Measurements from ENCODE around the gene PDE7B.

Gene PDE7B

GRCh38 chr6:135922746-135923145, 71.2 kb downstream of the PDE7B start:
- in situ Hi-C loops (cut with MboI; ENCODE audit: low sequenced_read_pairs): no loop called here

- in situ Hi-C loops (cut with MboI; ENCODE audit: low sequenced_read_pairs): no loop called here
These were observed 81.2 kb downstream of the PDE7B start for GRCh38 chr6:135932651-135933050.

GRCh38 chr6:135935941-135936601, 84.6 kb downstream of the PDE7B start:
- in situ Hi-C loops (cut with MboI; ENCODE audit: low sequenced_read_pairs): no loop called here

GRCh38 chr6:135936606-135937005, 85.1 kb downstream of the PDE7B start:
- in situ Hi-C loops (cut with MboI; ENCODE audit: low sequenced_read_pairs): no loop called here

GRCh38 chr6:135937106-135937505, 85.6 kb downstream of the PDE7B start:
- in situ Hi-C loops (cut with MboI; ENCODE audit: low sequenced_read_pairs): no loop called here

GRCh38 chr6:135938576-135939207, 87.2 kb downstream of the PDE7B start:
- in situ Hi-C loops (cut with MboI; ENCODE audit: low sequenced_read_pairs): no loop called here

GRCh38 chr6:135939208-135939591, 87.7 kb downstream of the PDE7B start:
- in situ Hi-C loops (cut with MboI; ENCODE audit: low sequenced_read_pairs): no loop called here

GRCh38 chr6:135940616-135941167, 89.2 kb downstream of the PDE7B start:
- in situ Hi-C loops (cut with MboI; ENCODE audit: low sequenced_read_pairs): no loop called here

GRCh38 chr6:135941275-135942025, 89.9 kb downstream of the PDE7B start:
- in situ Hi-C loops (cut with MboI; ENCODE audit: low sequenced_read_pairs): no loop called here

- in situ Hi-C loops (cut with MboI; ENCODE audit: low sequenced_read_pairs): no loop called here
These were observed 92.6 kb downstream of the PDE7B start for GRCh38 chr6:135944120-135944519.

GRCh38 chr6:135946674-135947073, 95.2 kb downstream of the PDE7B start:
- in situ Hi-C loops (cut with MboI; ENCODE audit: low sequenced_read_pairs): no loop called here

GRCh38 chr6:135950669-135951068, 99.2 kb downstream of the PDE7B start:
- in situ Hi-C loops (cut with MboI; ENCODE audit: low sequenced_read_pairs): no loop called here

GRCh38 chr6:135951169-135951568, 99.7 kb downstream of the PDE7B start:
- in situ Hi-C loops (cut with MboI; ENCODE audit: low sequenced_read_pairs): no loop called here

- in situ Hi-C loops (cut with MboI; ENCODE audit: low sequenced_read_pairs): no loop called here
These were observed 102.3 kb downstream of the PDE7B start for GRCh38 chr6:135953818-135954217.

- in situ Hi-C loops (cut with MboI; ENCODE audit: low sequenced_read_pairs): no loop called here
These were observed 103.6 kb downstream of the PDE7B start for GRCh38 chr6:135955099-135955498.

GRCh38 chr6:135962731-135963130, 111.2 kb downstream of the PDE7B start:
- in situ Hi-C loops (cut with MboI; ENCODE audit: low sequenced_read_pairs): no loop called here

- in situ Hi-C loops (cut with MboI; ENCODE audit: low sequenced_read_pairs): no loop called here
These were observed 119.2 kb downstream of the PDE7B start for GRCh38 chr6:135970750-135971149.

- in situ Hi-C loops (cut with MboI; ENCODE audit: low sequenced_read_pairs): no loop called here
These were observed 119.8 kb downstream of the PDE7B start for GRCh38 chr6:135971351-135971750.

GRCh38 chr6:135972150-135972549, 120.6 kb downstream of the PDE7B start:
- in situ Hi-C loops (cut with MboI; ENCODE audit: low sequenced_read_pairs): no loop called here

GRCh38 chr6:135972586-135972985, 121.1 kb downstream of the PDE7B start:
- in situ Hi-C loops (cut with MboI; ENCODE audit: low sequenced_read_pairs): no loop called here

- in situ Hi-C loops (cut with MboI; ENCODE audit: low sequenced_read_pairs): no loop called here
These were observed 122.9 kb downstream of the PDE7B start for GRCh38 chr6:135974426-135974825.

GRCh38 chr6:135976585-135976984, 125.1 kb downstream of the PDE7B start:
- in situ Hi-C loops (cut with MboI; ENCODE audit: low sequenced_read_pairs): no loop called here

Data from hTERT RPE-1 (cell line).